NCI-H82 (cell line): ENCODE data around the gene PCDHGB4.
"Not testable (repeated sequence)": the region's sequence is repeated elsewhere in the genome, so short reads cannot be mapped to it uniquely, and the experiment has no call there.

Source experiments
- DNase-seq: peaks from one replicate; lab custom pipeline; 2025; lab: John Stamatoyannopoulos, UW

PCDHGB4 gene

GRCh38 chr5:141430332-141431113 lies 43.0 kb downstream of the PCDHGB4 start, which contains the start of gene PCDHGA12:
Gene PCDHGA12 (plus strand): TSS chr5:141430507. CDS start chr5:141430760, 253 bp downstream.
- DNase-seq, result no peak

- DNase-seq, result no peak
These were observed 43.8 kb downstream of the PCDHGB4 start for GRCh38 chr5:141431286-141431685.

GRCh38 chr5:141432308-141432707 lies 44.8 kb downstream of the PCDHGB4 start:
- DNase-seq, result not testable (repeated sequence)

- not testable (repeated sequence) for DNase-seq
These were observed 45.2 kb downstream of the PCDHGB4 start for GRCh38 chr5:141432726-141433125.

- DNase-seq, result no peak
These were observed 46.5 kb downstream of the PCDHGB4 start for GRCh38 chr5:141434006-141434405.

GRCh38 chr5:141437221-141437620 lies 49.7 kb downstream of the PCDHGB4 start:
- DNase-seq, result no peak

- DNase-seq, result no peak
These were observed 52.1 kb downstream of the PCDHGB4 start for GRCh38 chr5:141439411-141440141.
